H1 (cell line): ENCODE data around the gene MT1G. TPM values are rescaled to one million over a fixed set of nuclear protein-coding genes. Genes with fewer than 3 reads are reported as not detected.
A peak's percentile ranks its signal among the peaks of the same experiment; 100 is the strongest.

ENCODE experiments used
- CTCF ChIA-PET: fragments of 300-600 bp; sonication (Branson Sonifier 250); formaldehyde crosslinking; loops from one replicate; lab custom pipeline; 2021; ENCODE audit not compliant: partially characterized antibody; lab: Charles Lee
- POLR2A ChIA-PET: fragments of 300-600 bp; sonication (Branson Sonifier 250); formaldehyde crosslinking; loops from one replicate; lab custom pipeline; 2021; ENCODE audit warnings: inconsistent platforms; ENCODE audit not compliant: partially characterized antibody; lab: Charles Lee
- DNase-seq, 2 experiments: peaks; one replicate each; pipeline versions ENCODE4 v3.0.0 to v3.0.0-alpha.2; 2010 to 2022; ENCODE audit warnings: low spot score in 2 of 2, low read depth in 1 of 2, mixed read lengths in 1 of 2
- FAIRE-seq: peaks from 2 replicates; lab custom pipeline; 2011; peaks lifted over from hg19 to GRCh38; lab: Jason Lieb, UNC
- H2AFZ ChIP-seq: 2 replicates; pipeline ENCODE4 v1.8.1; 2012; ENCODE audit warnings: low read length, inconsistent platforms
- H2AK5ac ChIP-seq: 2 replicates; pipeline ENCODE4 v1.6.1; 2013; ENCODE audit warnings: low read depth, low read length
- H2BK120ac ChIP-seq: replicated peaks from 2 replicates; pipeline ENCODE3; 2013; ENCODE audit warnings: low read depth, low read length, inconsistent platforms
- H2BK12ac ChIP-seq: 2 replicates; pipeline ENCODE4 v1.6.1; 2013; ENCODE audit warnings: low read depth, low read length
- H2BK15ac ChIP-seq: 2 replicates; pipeline ENCODE4 v1.6.1; 2013; ENCODE audit warnings: low read length
- H2BK20ac ChIP-seq: 2 replicates; pipeline ENCODE4 v1.6.1; 2013; ENCODE audit warnings: low read length
- H2BK5ac ChIP-seq: 2 replicates; pipeline ENCODE4 v1.6.1; 2013; ENCODE audit warnings: low read depth, low read length
- H3K14ac ChIP-seq: 2 replicates; pipeline ENCODE4 v1.6.1; 2013; ENCODE audit warnings: inconsistent platforms; ENCODE audit not compliant: insufficient read length
- H3K18ac ChIP-seq: 2 replicates; pipeline ENCODE4 v1.6.1; 2013; ENCODE audit warnings: low read length; ENCODE audit errors: extremely low read depth
- H3K23ac ChIP-seq: 2 replicates; pipeline ENCODE4 v1.6.1; 2013; ENCODE audit warnings: inconsistent platforms; ENCODE audit not compliant: insufficient read length
- H3K23me2 ChIP-seq: 2 replicates; pipeline ENCODE4 v1.6.1; 2013; ENCODE audit warnings: low read depth, low read length
- H3K27ac ChIP-seq: 2 replicates; pipeline ENCODE4 v1.6.1; 2011; ENCODE audit warnings: low read depth, low read length, inconsistent platforms
- H3K27me3 ChIP-seq, 4 experiments: replicated peaks in 1 of 4; 1 replicate in 1 of 4; 2 replicates in 3 of 4; pipeline versions ENCODE4 v1.6.1 to v1.8.1; 2011 to 2013; ENCODE audit warnings: low read length in 3 of 4, mild to moderate bottlenecking in 3 of 4, inconsistent platforms in 2 of 4, mixed read lengths in 2 of 4, moderate library complexity in 1 of 4; ENCODE audit not compliant: control insufficient read depth in 3 of 4, insufficient read depth in 3 of 4; ENCODE audit errors: extremely low read depth in 1 of 4
- H3K36me3 ChIP-seq, 4 experiments: 2 replicates each; pipeline versions ENCODE4 v1.6.1 to v1.8.1; 2011 to 2013; ENCODE audit warnings: mild to moderate bottlenecking in 4 of 4, low read length in 3 of 4, moderate library complexity in 2 of 4, control low read depth in 1 of 4, inconsistent platforms in 1 of 4; ENCODE audit not compliant: insufficient read depth in 4 of 4, control insufficient read depth in 2 of 4
- H3K4ac ChIP-seq: replicated peaks from 2 replicates; pipeline ENCODE3; 2013; ENCODE audit warnings: low read length, low read depth, mixed read lengths, inconsistent platforms; ENCODE audit not compliant: insufficient read length
- H3K4me1 ChIP-seq, 4 experiments: replicated peaks in 1 of 4; 1 replicate in 1 of 4; 2 replicates in 3 of 4; pipeline versions ENCODE4 v1.6.1 to v1.8.1; 2011 to 2013; ENCODE audit warnings: low read length in 3 of 4, inconsistent platforms in 2 of 4, mixed read lengths in 1 of 4; ENCODE audit not compliant: insufficient read depth in 4 of 4, control insufficient read depth in 3 of 4
- H3K4me2 ChIP-seq, 2 experiments: 2 replicates each; pipeline versions ENCODE4 v1.6.1 to v1.8.1; 2011 to 2013; ENCODE audit warnings: low read depth in 2 of 2, low read length in 2 of 2, control low read depth in 1 of 2, inconsistent platforms in 1 of 2, mild to moderate bottlenecking in 1 of 2; ENCODE audit not compliant: insufficient read depth in 1 of 2
- H3K4me3 ChIP-seq, 4 experiments: fragments of 200-600, 300-600 bp in 1 of 4; sonication (generic), shearing (Covaris generic), sonication (Bioruptor Twin) in 1 of 4; 2 replicates each; pipeline versions ENCODE4 v1.5.1 to v1.8.1; 2011 to 2016; ENCODE audit warnings: low read length in 4 of 4, low read depth in 3 of 4, control low read depth in 2 of 4, inconsistent platforms in 2 of 4, mild to moderate bottlenecking in 2 of 4, mixed read lengths in 1 of 4, moderate library complexity in 1 of 4; ENCODE audit not compliant: insufficient read depth in 2 of 4; ENCODE audit errors: extremely low read depth in 1 of 4
- H3K56ac ChIP-seq: replicated peaks from 2 replicates; pipeline ENCODE3; 2013; ENCODE audit warnings: low read depth, mild to moderate bottlenecking, mixed read lengths, low read length, inconsistent platforms; ENCODE audit not compliant: insufficient read length
- H3K79me1 ChIP-seq: 2 replicates; pipeline ENCODE4 v1.6.1; 2013; ENCODE audit warnings: low read depth, low read length, control low read depth
- H3K79me2 ChIP-seq, 2 experiments: 2 replicates each; pipeline versions ENCODE4 v1.6.1 to v1.8.1; 2012 to 2013; ENCODE audit warnings: low read length in 2 of 2, mild to moderate bottlenecking in 2 of 2, inconsistent platforms in 1 of 2; ENCODE audit not compliant: insufficient read depth in 2 of 2, control insufficient read depth in 1 of 2
- H3K9ac ChIP-seq, 4 experiments: replicated peaks in 1 of 4; 1 replicate in 1 of 4; 2 replicates in 3 of 4; pipeline versions ENCODE4 v1.6.1 to v1.8.1; 2011 to 2013; ENCODE audit warnings: low read depth in 3 of 4, low read length in 3 of 4, control low read depth in 2 of 4, mild to moderate bottlenecking in 2 of 4, moderate library complexity in 2 of 4, inconsistent platforms in 1 of 4; ENCODE audit errors: extremely low read depth in 1 of 4
- H3K9me3 ChIP-seq, 2 experiments: 2 replicates each; pipeline versions ENCODE4 v1.6.1 to v1.8.1; 2012 to 2013; ENCODE audit warnings: mild to moderate bottlenecking in 2 of 2, moderate library complexity in 2 of 2, control low read depth in 1 of 2, inconsistent platforms in 1 of 2, low read depth in 1 of 2, low read length in 1 of 2, mixed read lengths in 1 of 2; ENCODE audit not compliant: insufficient read depth in 2 of 2
- H4K20me1 ChIP-seq, 2 experiments: replicated peaks in 1 of 2; 2 replicates each; pipeline versions ENCODE3 to v1.8.1; 2011 to 2013; ENCODE audit warnings: inconsistent platforms in 2 of 2, low read length in 2 of 2, mild to moderate bottlenecking in 1 of 2; ENCODE audit not compliant: insufficient read depth in 2 of 2, control insufficient read depth in 1 of 2
- H4K5ac ChIP-seq: 2 replicates; pipeline ENCODE4 v1.6.1; 2013; ENCODE audit warnings: low read length, low read depth, mixed read lengths, inconsistent platforms; ENCODE audit not compliant: insufficient read length
- H4K8ac ChIP-seq: 2 replicates; pipeline ENCODE4 v1.8.0; 2013; ENCODE audit warnings: mild to moderate bottlenecking, moderate library complexity, low read length, inconsistent platforms; ENCODE audit not compliant: insufficient read depth; ENCODE audit errors: extremely low read depth
- H4K91ac ChIP-seq: replicated peaks from 2 replicates; pipeline ENCODE3; 2013; ENCODE audit warnings: low read length, mixed read lengths, inconsistent platforms; ENCODE audit not compliant: insufficient read length
- BCL11A ChIP-seq, 2 experiments: IDR thresholded peaks; one replicate each; pipeline ENCODE4 v1.6.1; 2011; ENCODE audit warnings: low read depth in 2 of 2, low read length in 2 of 2, mild to moderate bottlenecking in 2 of 2
- BRCA1 ChIP-seq: IDR thresholded peaks from 2 replicates; pipeline ENCODE4 v1.6.1; 2012; ENCODE audit warnings: low read depth, low read length, improper control_type of control experiment
- CBX5 ChIP-seq: fragments of 300-800, 300-1000 bp; sonication (generic); IDR thresholded peaks from 2 replicates; pipeline ENCODE4 v1.7.1; 2016; ENCODE audit warnings: antibody characterized with exemption, low read length, low read depth
- CEBPB ChIP-seq: IDR thresholded peaks from 2 replicates; pipeline ENCODE4 v1.6.1; 2012; ENCODE audit warnings: low read depth, low read length
- GTF2F1 ChIP-seq: IDR thresholded peaks from 2 replicates; pipeline ENCODE4 v1.6.1; 2012; ENCODE audit warnings: low read depth, low read length, improper control_type of control experiment, borderline replicate concordance
- KDM5A ChIP-seq: fragments of 200-600 bp; IDR thresholded peaks from 2 replicates; pipeline ENCODE4 v1.7.1; 2012; ENCODE audit warnings: mild to moderate bottlenecking, low read length, inconsistent platforms, mixed read lengths
- NANOG ChIP-seq: IDR thresholded peaks from 2 replicates; pipeline ENCODE4 v1.6.1; 2011; ENCODE audit warnings: low read length, low read depth, mild to moderate bottlenecking, inconsistent platforms; ENCODE audit not compliant: insufficient read depth, poor library complexity, severe bottlenecking
- POLR2AphosphoS5 ChIP-seq: IDR thresholded peaks from 2 replicates; pipeline ENCODE4 v1.6.1; 2011; ENCODE audit warnings: low read depth, low read length
- POU5F1 ChIP-seq: IDR thresholded peaks from 2 replicates; pipeline ENCODE4 v1.6.1; 2011; ENCODE audit warnings: low read depth, mild to moderate bottlenecking, low read length, moderate library complexity
- RAD21 ChIP-seq, 2 experiments: IDR thresholded peaks in 1 of 2; conservative IDR thresholded peaks in 1 of 2; 2 replicates each; pipeline ENCODE4 v1.6.1; 2011; ENCODE audit warnings: low read depth in 2 of 2, low read length in 2 of 2, improper control_type of control experiment in 1 of 2, inconsistent platforms in 1 of 2, mild to moderate bottlenecking in 1 of 2, moderate library complexity in 1 of 2
- TAF7 ChIP-seq: optimal IDR thresholded peaks from 2 replicates; pipeline ENCODE3; 2011; ENCODE audit warnings: low read depth, mild to moderate bottlenecking, inconsistent platforms, low read length, moderate library complexity, borderline replicate concordance
- WGBS, 2 experiments: shearing (Covaris generic) in 1 of 2; methylation state at CpG; one replicate each; pipeline versions ENCODE4 v1.1.6 to v1.1.7; 2013 to 2015; ENCODE audit warnings: low lambda C conversion rate in 2 of 2, mixed read lengths in 2 of 2, inconsistent platforms in 1 of 2, low coverage in 1 of 2, missing lambda C conversion rate in 1 of 2; ENCODE audit not compliant: insufficient replicate concordance in 2 of 2, insufficient coverage in 1 of 2, insufficient read length in 1 of 2; ENCODE audit errors: extremely low coverage in 1 of 2, missing lambda C conversion rate in 1 of 2; 5-methylcytosine and 5-hydroxymethylcytosine counted together
- polyA plus RNA-seq, 7 experiments: library from polyadenylated mRNA; depleted of rRNA in 3 of 7; stranded (reverse) in 5 of 7; unstranded in 2 of 7; fragments of >200 nt in 5 of 7; fragments of 200-250 nt in 2 of 7; gene quantifications; 1 replicate in 5 of 7; 2 replicates in 1 of 7; 4 replicates in 1 of 7; pipeline versions ENCODE4 v1.2.1 to v1.2.3, GENCODE V29; 2011 to 2013; ENCODE audit warnings: missing spikeins in 2 of 7, mixed read lengths in 2 of 7
- total RNA-seq: library from RNA; stranded (reverse); fragmentation: NEBNext Ultra II Directional; extraction: Animal tissue kit (Norgen Biotek cat#: 25700); gene quantifications from 2 replicates; pipeline ENCODE4 v1.2.1, GENCODE V29; 2021
- TF ChIP-seq, protein P1 (sequence below): IDR thresholded peaks from 2 replicates; pipeline ENCODE4 v1.6.1; 2012; ENCODE audit warnings: inconsistent platforms

Gene MT1G
- total and polyA plus RNA-seq, 2 of the 8 experiments (the other 6 are each of a cell fraction or from before 2014, with no cell fraction given) = 17.7 to 515 TPM

DNA sequence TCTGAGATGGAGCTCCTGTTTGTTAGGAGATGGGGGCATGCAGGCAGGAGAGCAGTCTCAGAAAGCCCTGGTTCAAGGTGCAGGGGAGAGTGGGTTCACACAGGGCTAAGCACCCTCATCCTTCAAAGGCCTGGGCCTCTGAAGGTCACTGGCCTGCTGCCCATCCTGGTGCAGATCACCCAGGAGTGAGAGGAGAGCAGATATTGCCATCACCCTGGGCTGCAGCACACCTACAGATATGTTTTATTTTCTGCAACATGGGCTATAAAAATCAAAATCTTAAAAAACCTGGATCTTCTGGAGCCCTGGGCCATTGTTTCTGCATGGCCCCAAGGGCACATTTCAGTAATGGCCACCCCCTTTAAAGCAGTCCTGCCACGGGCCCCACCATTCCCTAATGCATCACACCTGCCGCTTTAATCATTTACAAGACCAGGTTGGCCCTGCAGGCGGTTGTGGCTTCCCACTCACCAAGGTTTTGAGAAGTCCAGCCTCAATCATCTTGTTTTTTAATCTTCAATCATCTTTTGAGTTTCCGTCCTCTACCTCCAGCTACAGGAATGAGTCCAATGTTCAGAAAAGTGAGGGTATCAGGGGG lies 41.7 kb upstream of the MT1G start:
- Histone ChIP-seq H4K20me1 (no peaks in the 10 kb centered on the region), H3K27ac (no peak overlapping the region), H2AFZ (no peak overlapping the region), H3K27me3 (no peaks in the 10 kb centered on the region), H3K79me1 (no peaks in the 10 kb centered on the region), H3K4me1 (no peaks in the 10 kb centered on the region), H4K8ac (no peak overlapping the region), H2BK12ac (no peak overlapping the region), H4K91ac (no peak overlapping the region), H3K4me2 (no peak overlapping the region), H2AK5ac (no peak overlapping the region), H2BK120ac (no peak overlapping the region), H3K18ac (no peak overlapping the region), H2BK20ac (no peak overlapping the region), H3K36me3 (no peaks in the 10 kb centered on the region), H3K4ac (no peak overlapping the region), H3K9me3 (no peaks in the 10 kb centered on the region), H3K9ac (no peak overlapping the region), H3K14ac (no peak overlapping the region), H3K4me3 (no peak overlapping the region), H3K23ac (no peak overlapping the region), H2BK15ac (0 out of 2 replicates have a peak overlapping the region, but pooled peaks have one; percentile 65), H3K23me2 (no peaks in the 10 kb centered on the region), H2BK5ac (no peak overlapping the region), H4K5ac (no peak overlapping the region), H3K79me2 (no peaks in the 10 kb centered on the region), H3K56ac (no peak overlapping the region)
- ChIA-PET POLR2A (interaction anchor here (1.2 kb wide), 1 partner anchor 33 kb away, joined by 3 read pairs; no protein-coding TSS in a partner anchor), CTCF (interaction anchor here (0.6 to 1.3 kb wide), 3 partner anchors 8 to 80 kb away, joined by 3 to 5 read pairs (median 3); no protein-coding TSS in a partner anchor)
- WGBS, 2 experiments = 90% methylated on average over 4 of the region's 4 CpGs; no CpG with 5 or more reads in 1 of the 2 experiments
- no peak for FAIRE-seq
- no peak for DNase-seq
- TF ChIP-seq TAF7 (no peak), POLR2AphosphoS5 (no peak), BRCA1 (no peak), CEBPB (no peak), POU5F1 (no peak), GTF2F1 (no peak), CBX5 (no peak), RAD21 (IDR thresholded peaks at IDR 0.05 in 1 of 2, conservative IDR thresholded peaks at IDR 0.05 in 1 of 2; ENCODE audit: low read depth in 2 of 2, low read length in 2 of 2) (no peak), NANOG (no peak), BCL11A (IDR thresholded peaks at IDR 0.05; ENCODE audit: low read depth in 2 of 2, low read length in 2 of 2) (no peak), KDM5A (no peak)
- TF ChIP-seq, protein P1, sequence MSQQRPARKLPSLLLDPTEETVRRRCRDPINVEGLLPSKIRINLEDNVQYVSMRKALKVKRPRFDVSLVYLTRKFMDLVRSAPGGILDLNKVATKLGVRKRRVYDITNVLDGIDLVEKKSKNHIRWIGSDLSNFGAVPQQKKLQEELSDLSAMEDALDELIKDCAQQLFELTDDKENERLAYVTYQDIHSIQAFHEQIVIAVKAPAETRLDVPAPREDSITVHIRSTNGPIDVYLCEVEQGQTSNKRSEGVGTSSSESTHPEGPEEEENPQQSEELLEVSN = no peak
